Measurements from ENCODE around the gene MYADML2.

GRCh38 chr17:81934850-81935708 is 12.0 kb downstream of the MYADML2 start:
- TF ChIP-seq CTCF (IDR thresholded peaks at IDR 0.05 in 8 of 11, conservative IDR thresholded peaks at IDR 0.05 in 3 of 11) (no peak), POLR2A (IDR thresholded peaks at IDR 0.05) (no peak)
